CD4-positive, CD25-positive, alpha-beta regulatory T cell (primary cell): ENCODE results near the gene DYRK1A. TPM values are rescaled to one million over a fixed set of nuclear protein-coding genes. Genes with fewer than 3 reads are reported as not detected.
A peak's percentile ranks its signal among the peaks of the same experiment; 100 is the strongest.

ENCODE experiments used
- ATAC-seq, 2 donors: fragments of 150-1000 bp; cut with Tn5 transposase; one replicate each; pipeline ENCODE4 v1.10.0; 2021; ENCODE audit warnings: low read depth in 2 of 2, moderate number of reproducible peaks in 2 of 2, moderate library complexity in 1 of 2
- DNase-seq, 3 donors: peaks; one replicate each; pipeline versions ENCODE4 v3.0.0 to v3.0.0-alpha.2; 2012 to 2022; ENCODE audit warnings: mixed read lengths in 1 of 3
- H3K27ac ChIP-seq: one replicate; pipeline ENCODE4 v1.7.0; 2013; ENCODE audit warnings: mild to moderate bottlenecking, low read length; ENCODE audit not compliant: insufficient read depth, poor library complexity, severe bottlenecking
- H3K27me3 ChIP-seq: one replicate; pipeline ENCODE4 v1.7.0; 2013; ENCODE audit warnings: low read length; ENCODE audit not compliant: control insufficient read depth, insufficient read depth
- H3K36me3 ChIP-seq: one replicate; pipeline ENCODE4 v1.7.0; 2013; ENCODE audit warnings: mild to moderate bottlenecking, low read length, moderate library complexity; ENCODE audit not compliant: control insufficient read depth, insufficient read depth
- H3K4me1 ChIP-seq: 2 replicates; pipeline ENCODE4 v1.7.0; 2013; ENCODE audit warnings: mild to moderate bottlenecking, low read length; ENCODE audit not compliant: insufficient read depth, control insufficient read depth, poor library complexity, severe bottlenecking
- H3K4me3 ChIP-seq: one replicate; pipeline ENCODE4 v1.7.0; 2013; ENCODE audit warnings: low read depth, mild to moderate bottlenecking, low read length, moderate library complexity
- H3K9me3 ChIP-seq, 2 experiments: 1 replicate in 1 of 2; 2 replicates in 1 of 2; pipeline ENCODE4 v1.7.0; 2013; ENCODE audit warnings: low read length in 2 of 2, mild to moderate bottlenecking in 1 of 2, moderate library complexity in 1 of 2; ENCODE audit not compliant: control insufficient read depth in 2 of 2
- H3K27ac Mint-ChIP-seq, 3 donors: one replicate each; pipeline ENCODE4 v1.8.0; 2020 to 2022; ENCODE audit warnings: mild to moderate bottlenecking in 3 of 3, mixed read lengths in 3 of 3, moderate library complexity in 2 of 3
- H3K27me3 Mint-ChIP-seq: one replicate; pipeline ENCODE4 v1.8.0; 2022; ENCODE audit warnings: mild to moderate bottlenecking, mixed read lengths
- H3K36me3 Mint-ChIP-seq: one replicate; pipeline ENCODE4 v1.8.0; 2020; ENCODE audit warnings: mixed read lengths
- H3K4me1 Mint-ChIP-seq, 4 donors: one replicate each; pipeline ENCODE4 v1.8.0; 2020 to 2022; ENCODE audit warnings: mixed read lengths in 4 of 4, mild to moderate bottlenecking in 1 of 4
- H3K4me3 Mint-ChIP-seq, 4 donors: one replicate each; pipeline ENCODE4 v1.8.0; 2020 to 2022; ENCODE audit warnings: mild to moderate bottlenecking in 4 of 4, mixed read lengths in 4 of 4, moderate library complexity in 3 of 4
- H3K9me3 Mint-ChIP-seq, 7 donors: one replicate each; pipeline ENCODE4 v1.8.0; 2020 to 2022; ENCODE audit warnings: mixed read lengths in 7 of 7, mild to moderate bottlenecking in 3 of 7, moderate library complexity in 2 of 7
- polyA plus RNA-seq, 4 donors: library from polyadenylated mRNA; unstranded; fragments of 300-500 nt; fragmentation: Illumina TruSeq; gene quantifications; one replicate each; pipeline ENCODE4 v1.2.3, GENCODE V29; 2021
- total RNA-seq: library from RNA; stranded (reverse); gene quantifications from one replicate; pipeline ENCODE4 v1.2.3, GENCODE V29; 2022

DYRK1A gene
- total and polyA plus RNA-seq, 5 donors from 2014 or later, result 2.6 to 143 (median 6.1) TPM

DNA sequence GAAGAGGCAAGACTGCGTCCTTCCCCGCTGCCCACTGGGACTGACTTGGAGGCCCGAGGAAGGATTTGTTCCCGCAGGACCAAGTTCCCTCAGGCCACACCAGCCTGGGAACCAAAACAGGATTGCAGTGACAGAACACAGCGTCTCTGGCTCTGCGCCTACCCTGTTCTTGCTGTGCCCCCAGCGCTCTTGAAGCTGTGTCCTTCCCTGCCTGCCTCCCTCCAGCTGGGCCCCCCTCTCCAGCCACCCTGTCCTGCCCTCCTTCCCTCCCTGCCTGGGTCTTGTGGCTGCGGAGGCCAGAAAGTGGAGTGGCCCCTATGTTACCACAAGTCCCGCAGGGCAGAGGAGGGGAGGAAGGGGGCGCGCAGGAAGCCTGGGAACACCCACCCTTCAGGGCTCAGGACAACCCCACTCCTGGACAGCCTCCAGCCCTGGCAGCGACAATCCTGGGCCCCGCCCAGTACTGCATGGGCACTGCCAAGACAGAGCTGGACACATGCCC is 164.9 kb downstream of the DYRK1A start:
- peaks cover 2% of the 10 kb centered on the region for H3K36me3 Mint-ChIP-seq
- peaks cover 0 to 5% (median 1%) of the 10 kb centered on the region in 7 donors for H3K9me3 Mint-ChIP-seq
- no peak overlapping the region for H3K4me3 ChIP-seq
- H3K4me1 ChIP-seq, result no peaks in the 10 kb centered on the region
- H3K27me3 ChIP-seq, result peaks cover 8% of the 10 kb centered on the region
- H3K9me3 ChIP-seq, result no peaks in the 10 kb centered on the region
- H3K27ac ChIP-seq, result no peak overlapping the region
- H3K4me1 Mint-ChIP-seq, result peaks cover 0 to 6% (median 0%) of the 10 kb centered on the region in 4 donors
- ATAC-seq (no peak), DNase-seq (no peak)
- peaks cover 37% of the 10 kb centered on the region for H3K27me3 Mint-ChIP-seq
- no peak overlapping the region for H3K4me3 Mint-ChIP-seq
- no peaks in the 10 kb centered on the region for H3K36me3 ChIP-seq
- H3K27ac Mint-ChIP-seq, result no peak overlapping the region

DNA sequence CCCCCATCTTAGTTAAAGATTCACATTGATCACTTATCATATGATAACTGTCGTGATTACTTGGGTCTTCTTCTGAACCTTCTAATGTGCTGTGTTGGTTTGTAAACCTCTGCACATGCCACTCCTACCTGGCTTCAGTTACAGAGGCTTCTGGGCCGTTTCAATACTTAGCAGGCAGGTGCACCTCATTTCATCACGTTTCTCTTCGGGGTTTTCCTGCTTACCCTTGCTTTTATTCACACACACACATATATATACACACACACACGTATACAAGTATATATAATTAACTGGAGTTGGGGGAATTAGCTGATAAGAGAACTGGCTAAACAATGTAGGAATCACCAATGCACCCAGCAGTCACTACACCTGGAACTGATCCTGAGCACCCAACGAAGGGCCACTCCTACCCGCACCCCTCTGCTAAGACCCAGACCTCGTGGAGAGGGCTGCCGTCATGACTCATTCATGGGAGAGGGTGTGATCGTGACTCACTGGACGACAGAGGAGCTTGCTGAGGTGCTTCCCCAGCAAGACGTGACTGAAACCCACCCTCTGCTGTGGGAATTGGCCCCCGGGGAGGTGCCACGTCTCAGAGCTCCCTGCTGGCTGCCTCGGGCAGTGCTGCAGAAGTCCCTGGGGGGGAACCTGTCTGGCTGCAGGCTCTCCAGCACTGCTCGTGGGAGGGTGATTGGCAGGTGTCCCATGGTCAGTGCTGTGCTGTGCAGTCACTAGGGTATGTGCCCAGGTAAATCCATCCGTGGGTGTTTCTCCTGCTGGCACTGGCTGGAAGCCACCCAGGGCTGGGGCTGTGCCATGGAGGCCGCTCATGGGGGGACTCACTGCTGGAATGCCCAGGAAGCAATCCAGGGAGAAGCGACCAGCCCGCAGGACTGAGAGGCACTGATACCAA is 166.6 kb downstream of the DYRK1A start:
- ATAC-seq (peak in 1 of 2 donors; percentile 44), DNase-seq (no peak)
- Mint-ChIP-seq H3K36me3 (peaks cover 7% of the 10 kb centered on the region), H3K27me3 (peaks cover 45% of the 10 kb centered on the region), H3K4me1 (peaks cover 0 to 6% (median 0%) of the 10 kb centered on the region in 4 donors), H3K27ac (no peak overlapping the region), H3K4me3 (no peak overlapping the region), H3K9me3 (peaks cover 0 to 9% (median 8%) of the 10 kb centered on the region in 7 donors)
- no peak overlapping the region for H3K4me3 ChIP-seq
- no peaks in the 10 kb centered on the region for H3K36me3 ChIP-seq
- H3K4me1 ChIP-seq, result no peaks in the 10 kb centered on the region
- H3K27me3 ChIP-seq, result peaks cover 8% of the 10 kb centered on the region
- peaks cover 2 to 4% of the 10 kb centered on the region in 2 experiments for H3K9me3 ChIP-seq
- H3K27ac ChIP-seq, result no peak overlapping the region

DNA sequence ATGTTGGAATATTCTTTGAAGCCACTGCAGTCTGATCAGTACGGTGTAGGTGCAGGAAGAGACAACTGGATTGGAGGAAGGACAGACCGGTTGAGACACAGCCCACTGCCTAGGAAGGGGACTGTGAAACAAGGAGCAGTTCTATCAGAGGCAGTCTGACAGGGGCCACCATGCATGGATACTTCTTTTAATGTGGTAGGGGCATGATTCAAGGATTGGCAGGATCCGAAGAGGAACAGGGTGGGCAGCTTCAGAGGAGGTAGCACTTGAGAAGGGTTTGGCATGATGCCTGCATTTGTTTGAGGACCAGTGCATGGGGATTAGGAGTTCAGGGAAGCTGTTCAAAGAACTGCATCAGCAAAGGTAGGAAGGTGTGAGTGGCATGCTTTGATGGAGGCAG is 167.9 kb downstream of the DYRK1A start:
- H3K36me3 Mint-ChIP-seq, result peaks cover 7% of the 10 kb centered on the region
- Histone ChIP-seq H3K27ac (no peak overlapping the region), H3K36me3 (no peaks in the 10 kb centered on the region), H3K27me3 (peaks cover 11% of the 10 kb centered on the region), H3K4me3 (no peak overlapping the region), H3K4me1 (no peaks in the 10 kb centered on the region), H3K9me3 (peaks cover 2 to 4% of the 10 kb centered on the region in 2 experiments)
- peaks cover 45% of the 10 kb centered on the region for H3K27me3 Mint-ChIP-seq
- DNase-seq (no peak), ATAC-seq (no peak)
- H3K9me3 Mint-ChIP-seq, result peaks cover 0 to 13% (median 8%) of the 10 kb centered on the region in 7 donors
- H3K4me1 Mint-ChIP-seq, result peaks cover 0 to 6% (median 0%) of the 10 kb centered on the region in 4 donors
- no peak overlapping the region for H3K27ac Mint-ChIP-seq
- H3K4me3 Mint-ChIP-seq, result no peak overlapping the region

DNA sequence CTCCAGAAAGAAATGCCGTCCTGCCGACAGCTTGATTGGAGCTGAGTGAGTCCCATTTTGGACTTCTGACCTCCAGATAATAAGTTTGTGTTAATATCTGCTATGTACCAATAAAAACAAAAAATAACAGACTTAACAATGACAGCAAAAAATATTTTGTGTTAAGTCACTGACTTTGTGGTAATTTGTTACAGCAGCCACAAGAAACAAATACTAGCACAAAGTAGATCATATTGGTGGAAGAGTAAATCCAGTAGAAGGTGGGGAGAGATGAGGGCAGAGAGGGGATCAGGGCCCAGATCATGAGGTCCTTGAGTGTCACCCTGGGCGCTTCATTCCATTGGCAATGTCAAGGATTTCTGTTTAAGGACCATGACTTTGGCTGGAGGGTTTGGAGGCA is 168.6 kb downstream of the DYRK1A start:
- no peaks in the 10 kb centered on the region for H3K36me3 ChIP-seq
- ATAC-seq (no peak), DNase-seq (no peak)
- no peak overlapping the region for H3K4me3 Mint-ChIP-seq
- H3K4me3 ChIP-seq, result no peak overlapping the region
- H3K27me3 ChIP-seq, result peaks cover 13% of the 10 kb centered on the region
- H3K27ac Mint-ChIP-seq, result no peak overlapping the region
- H3K9me3 Mint-ChIP-seq, result peaks cover 0 to 13% (median 8%) of the 10 kb centered on the region in 7 donors
- peaks cover 0 to 6% (median 0%) of the 10 kb centered on the region in 4 donors for H3K4me1 Mint-ChIP-seq
- peaks cover 2 to 4% of the 10 kb centered on the region in 2 experiments for H3K9me3 ChIP-seq
- H3K27me3 Mint-ChIP-seq, result peaks cover 45% of the 10 kb centered on the region
- H3K36me3 Mint-ChIP-seq, result peaks cover 7% of the 10 kb centered on the region
- no peaks in the 10 kb centered on the region for H3K4me1 ChIP-seq
- H3K27ac ChIP-seq, result no peak overlapping the region

DNA sequence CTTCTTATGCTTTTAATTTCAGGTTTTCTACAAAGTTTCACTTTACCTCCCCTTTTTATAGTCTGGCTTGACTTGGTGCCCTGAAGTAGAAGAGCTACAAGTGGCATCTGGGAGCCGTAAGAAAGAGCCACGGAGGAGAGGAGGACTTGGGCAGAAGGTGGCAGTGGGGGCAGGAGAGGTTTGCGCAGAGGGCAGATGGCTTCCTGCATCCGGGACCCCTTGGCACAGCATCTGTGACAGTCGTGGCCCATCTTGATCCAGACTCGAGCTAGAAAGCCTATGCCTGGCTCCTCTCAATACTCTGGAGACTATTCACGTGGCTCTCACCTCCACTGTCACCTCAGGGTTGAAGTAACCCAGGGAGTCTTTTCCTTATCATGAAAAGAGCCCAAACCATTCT is 169.1 kb downstream of the DYRK1A start:
- Mint-ChIP-seq H3K36me3 (peaks cover 7% of the 10 kb centered on the region), H3K4me1 (peaks cover 0 to 6% (median 0%) of the 10 kb centered on the region in 4 donors), H3K4me3 (no peak overlapping the region), H3K27me3 (peaks cover 41% of the 10 kb centered on the region), H3K9me3 (peaks cover 0 to 13% (median 5%) of the 10 kb centered on the region in 7 donors), H3K27ac (no peak overlapping the region)
- ATAC-seq (no peak), DNase-seq (no peak)
- no peak overlapping the region for H3K4me3 ChIP-seq
- H3K36me3 ChIP-seq, result no peaks in the 10 kb centered on the region
- no peaks in the 10 kb centered on the region for H3K4me1 ChIP-seq
- peaks cover 2 to 4% of the 10 kb centered on the region in 2 experiments for H3K9me3 ChIP-seq
- H3K27ac ChIP-seq, result no peak overlapping the region
- H3K27me3 ChIP-seq, result peaks cover 12% of the 10 kb centered on the region

DNA sequence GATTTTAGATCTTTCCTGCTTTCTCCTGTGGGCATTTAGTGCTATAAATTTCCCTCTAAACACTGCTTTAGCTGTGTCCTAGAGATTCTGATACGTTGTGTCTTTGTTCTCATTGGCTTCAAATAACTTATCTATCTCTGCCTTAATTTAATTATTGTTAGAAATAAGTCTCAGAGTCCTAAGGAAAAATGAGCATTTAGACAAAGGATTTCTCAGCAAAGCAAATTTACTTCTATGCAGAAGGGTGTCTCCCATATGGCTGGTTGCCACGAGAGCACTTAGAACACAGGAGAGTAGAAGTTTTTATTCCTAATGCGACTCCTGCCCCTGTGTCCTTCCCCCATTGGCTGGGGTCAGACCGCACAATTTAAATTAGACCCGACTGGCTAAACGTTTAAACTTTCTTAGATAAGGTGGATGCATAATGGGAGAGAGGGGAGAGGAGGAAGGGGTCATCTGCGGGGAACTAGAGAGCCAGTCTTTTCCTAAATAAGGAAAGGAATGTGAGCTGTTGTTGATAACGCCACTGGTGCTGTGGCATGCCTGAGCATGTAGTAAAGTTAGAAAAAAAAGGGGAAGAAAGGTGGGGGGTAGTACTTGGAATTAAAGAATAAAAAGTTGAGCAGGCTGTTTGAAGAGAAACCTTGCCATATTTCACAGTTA is 170.2 kb downstream of the DYRK1A start:
- no peaks in the 10 kb centered on the region for H3K4me1 ChIP-seq

DNA sequence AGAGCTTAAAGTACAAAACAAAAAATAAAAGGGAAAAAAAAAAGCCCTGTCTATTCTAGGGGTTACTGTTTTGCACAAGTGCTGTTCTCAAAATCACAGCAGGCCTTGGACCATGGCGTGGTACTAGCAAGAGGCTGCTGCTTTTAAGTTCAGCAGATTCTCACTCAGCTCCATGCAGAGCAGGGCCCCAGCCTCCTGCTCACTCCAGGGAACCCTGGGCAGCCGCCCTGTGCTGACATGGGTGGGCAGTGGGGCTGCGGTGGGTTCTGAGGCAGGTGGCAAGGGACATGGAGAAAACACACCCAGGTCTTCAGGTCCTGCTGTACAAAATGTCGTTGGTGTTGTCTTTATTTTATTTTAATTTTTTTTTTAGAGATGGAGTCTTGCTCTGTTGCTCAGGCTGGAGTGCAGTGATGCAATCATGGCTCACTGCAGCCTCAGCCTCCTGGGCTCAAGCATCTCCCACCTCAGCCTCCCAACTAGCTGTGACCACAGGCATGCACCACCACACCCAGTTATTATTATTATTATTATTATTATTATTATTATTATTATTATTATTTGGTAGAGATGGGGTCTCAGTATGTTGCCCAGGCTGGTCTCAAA is 170.9 kb downstream of the DYRK1A start:
- Histone ChIP-seq H3K4me3 (no peak overlapping the region), H3K27ac (no peak overlapping the region), H3K36me3 (no peaks in the 10 kb centered on the region), H3K9me3 (peaks cover 4 to 5% of the 10 kb centered on the region in 2 experiments), H3K4me1 (no peaks in the 10 kb centered on the region), H3K27me3 (peaks cover 15% of the 10 kb centered on the region)
- peaks cover 36% of the 10 kb centered on the region for H3K27me3 Mint-ChIP-seq
- no peak overlapping the region for H3K4me3 Mint-ChIP-seq
- H3K9me3 Mint-ChIP-seq, result peaks cover 4 to 24% (median 10%) of the 10 kb centered on the region in 7 donors
- peaks cover 0 to 6% (median 2%) of the 10 kb centered on the region in 4 donors for H3K4me1 Mint-ChIP-seq
- peaks cover 11% of the 10 kb centered on the region for H3K36me3 Mint-ChIP-seq
- DNase-seq (no peak), ATAC-seq (no peak)
- H3K27ac Mint-ChIP-seq, result no peak overlapping the region

More for the DNA sequence above, 170.2 kb downstream of the DYRK1A start:
- H3K36me3 Mint-ChIP-seq, result peaks cover 11% of the 10 kb centered on the region
- peaks cover 0 to 6% (median 0%) of the 10 kb centered on the region in 4 donors for H3K4me1 Mint-ChIP-seq
- peaks cover 0 to 19% (median 7%) of the 10 kb centered on the region in 7 donors for H3K9me3 Mint-ChIP-seq
- no peak for DNase-seq
- Histone ChIP-seq H3K4me3 (no peak overlapping the region), H3K36me3 (no peaks in the 10 kb centered on the region), H3K27ac (no peak overlapping the region), H3K9me3 (peaks cover 4 to 5% of the 10 kb centered on the region in 2 experiments), H3K27me3 (peaks cover 12% of the 10 kb centered on the region)
- H3K4me3 Mint-ChIP-seq, result no peak overlapping the region
- H3K27me3 Mint-ChIP-seq, result peaks cover 40% of the 10 kb centered on the region
- no peak overlapping the region for H3K27ac Mint-ChIP-seq
- ATAC-seq, result no peak
